ENCODE data around the gene ATG101.

Gene ATG101

DNA sequence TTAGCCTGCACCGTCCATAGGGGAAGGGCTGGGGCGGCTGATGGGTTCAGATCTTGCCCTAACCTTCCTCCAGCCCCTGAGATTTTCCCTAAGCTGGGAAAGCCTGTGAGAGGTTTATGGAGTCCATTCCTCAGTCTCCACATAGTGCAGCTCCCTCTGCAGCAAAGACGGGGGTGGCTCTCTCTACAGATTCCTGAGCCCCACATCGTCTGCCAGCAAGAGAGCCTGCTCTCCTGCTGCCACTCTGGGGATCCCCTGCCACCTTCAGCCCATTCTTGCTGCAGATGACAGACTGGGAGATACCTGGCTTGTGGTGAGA lies 12.8 kb downstream of the ATG101 start:
- ChIA-PET CTCF (interaction anchor here (0.9 to 42.5 kb wide), 18 partner anchors 8 to 106 kb away, joined by 3 to 1220 read pairs (median 4); partner anchors contain the start of gene ATG101), POLR2A (interaction anchor here (1.2 kb wide), 1 partner anchor 57 kb away, joined by 3 read pairs; no protein-coding TSS in a partner anchor)
- no peak for DNase-seq (ENCODE audit: extremely low spot score)
- TF ChIP-seq, protein P1, sequence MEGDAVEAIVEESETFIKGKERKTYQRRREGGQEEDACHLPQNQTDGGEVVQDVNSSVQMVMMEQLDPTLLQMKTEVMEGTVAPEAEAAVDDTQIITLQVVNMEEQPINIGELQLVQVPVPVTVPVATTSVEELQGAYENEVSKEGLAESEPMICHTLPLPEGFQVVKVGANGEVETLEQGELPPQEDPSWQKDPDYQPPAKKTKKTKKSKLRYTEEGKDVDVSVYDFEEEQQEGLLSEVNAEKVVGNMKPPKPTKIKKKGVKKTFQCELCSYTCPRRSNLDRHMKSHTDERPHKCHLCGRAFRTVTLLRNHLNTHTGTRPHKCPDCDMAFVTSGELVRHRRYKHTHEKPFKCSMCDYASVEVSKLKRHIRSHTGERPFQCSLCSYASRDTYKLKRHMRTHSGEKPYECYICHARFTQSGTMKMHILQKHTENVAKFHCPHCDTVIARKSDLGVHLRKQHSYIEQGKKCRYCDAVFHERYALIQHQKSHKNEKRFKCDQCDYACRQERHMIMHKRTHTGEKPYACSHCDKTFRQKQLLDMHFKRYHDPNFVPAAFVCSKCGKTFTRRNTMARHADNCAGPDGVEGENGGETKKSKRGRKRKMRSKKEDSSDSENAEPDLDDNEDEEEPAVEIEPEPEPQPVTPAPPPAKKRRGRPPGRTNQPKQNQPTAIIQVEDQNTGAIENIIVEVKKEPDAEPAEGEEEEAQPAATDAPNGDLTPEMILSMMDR (IDR thresholded peaks at IDR 0.05; ENCODE audit: control extremely low read depth, extremely low read depth, low read depth, missing control alignments): no peak

DNA sequence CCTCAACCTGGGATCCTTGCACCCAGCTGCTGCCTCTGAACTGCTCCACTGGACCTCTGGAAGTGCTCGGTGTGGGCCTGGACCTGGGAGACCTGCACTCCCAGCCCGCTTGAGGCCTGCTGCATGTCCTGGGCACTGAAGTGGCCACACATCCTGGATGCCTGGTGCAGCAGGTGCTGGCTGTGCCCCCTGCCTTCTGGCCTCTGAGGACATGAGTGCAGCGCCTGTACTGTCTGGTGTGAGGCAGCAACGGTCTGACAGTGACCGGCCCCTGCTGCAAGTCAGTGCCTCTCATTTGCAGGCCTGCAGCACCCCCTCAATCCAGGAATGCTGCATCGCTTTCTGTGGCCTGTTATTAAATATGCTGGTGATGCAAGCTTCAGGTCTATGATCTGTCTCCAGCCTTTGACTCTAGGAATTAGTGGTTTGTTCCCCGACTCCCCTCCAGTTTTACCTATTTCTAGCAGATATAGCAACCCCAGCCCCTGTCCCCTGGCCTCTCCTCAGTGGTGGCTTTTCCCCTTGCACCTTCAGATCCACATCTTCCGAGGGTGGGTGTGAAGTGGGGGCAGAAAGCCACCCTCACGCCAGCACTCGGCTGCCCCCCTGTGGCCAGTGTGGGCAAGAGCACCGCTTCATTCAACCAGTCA lies 13.3 kb downstream of the ATG101 start:
- TF ChIP-seq, protein P1 (IDR thresholded peaks at IDR 0.05; ENCODE audit: control extremely low read depth, extremely low read depth, low read depth, missing control alignments): peak; percentile 94
- peak; percentile 87 for DNase-seq (ENCODE audit: extremely low spot score)
- ChIA-PET CTCF (interaction anchor here (0.9 to 42.5 kb wide), 17 partner anchors 8 to 107 kb away, joined by 3 to 1220 read pairs (median 4); partner anchors contain the start of gene ATG101), POLR2A (interaction anchor here (1.2 kb wide), 1 partner anchor 58 kb away, joined by 3 read pairs; no protein-coding TSS in a partner anchor)

DNA sequence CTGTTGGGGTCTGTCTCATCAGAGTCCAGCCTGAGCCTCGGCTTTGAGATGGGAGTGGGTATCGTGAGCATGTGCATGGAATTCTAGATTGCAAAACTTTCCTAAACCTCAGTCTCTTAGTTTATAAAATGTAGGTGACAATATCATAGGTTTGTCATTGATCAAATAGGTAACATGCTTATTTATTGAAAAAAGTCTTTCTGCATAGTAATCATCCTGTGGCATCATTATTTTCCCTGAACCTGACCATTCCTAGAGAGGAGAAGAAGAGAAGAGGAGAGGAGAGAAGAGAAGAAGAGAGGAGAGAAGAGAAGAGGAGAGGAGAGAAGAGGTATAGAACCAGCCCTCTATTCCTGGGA lies 13.8 kb downstream of the ATG101 start:
- ChIA-PET POLR2A (no interaction called here), CTCF (interaction anchor here (1.0 to 42.5 kb wide), 13 partner anchors 7 to 92 kb away, joined by 3 to 1220 read pairs (median 8); partner anchors contain the start of gene ATG101)
- DNase-seq (ENCODE audit: extremely low spot score): no peak
- TF ChIP-seq, protein P1 (IDR thresholded peaks at IDR 0.05; ENCODE audit: control extremely low read depth, extremely low read depth, low read depth, missing control alignments): peak; percentile 7

DNA sequence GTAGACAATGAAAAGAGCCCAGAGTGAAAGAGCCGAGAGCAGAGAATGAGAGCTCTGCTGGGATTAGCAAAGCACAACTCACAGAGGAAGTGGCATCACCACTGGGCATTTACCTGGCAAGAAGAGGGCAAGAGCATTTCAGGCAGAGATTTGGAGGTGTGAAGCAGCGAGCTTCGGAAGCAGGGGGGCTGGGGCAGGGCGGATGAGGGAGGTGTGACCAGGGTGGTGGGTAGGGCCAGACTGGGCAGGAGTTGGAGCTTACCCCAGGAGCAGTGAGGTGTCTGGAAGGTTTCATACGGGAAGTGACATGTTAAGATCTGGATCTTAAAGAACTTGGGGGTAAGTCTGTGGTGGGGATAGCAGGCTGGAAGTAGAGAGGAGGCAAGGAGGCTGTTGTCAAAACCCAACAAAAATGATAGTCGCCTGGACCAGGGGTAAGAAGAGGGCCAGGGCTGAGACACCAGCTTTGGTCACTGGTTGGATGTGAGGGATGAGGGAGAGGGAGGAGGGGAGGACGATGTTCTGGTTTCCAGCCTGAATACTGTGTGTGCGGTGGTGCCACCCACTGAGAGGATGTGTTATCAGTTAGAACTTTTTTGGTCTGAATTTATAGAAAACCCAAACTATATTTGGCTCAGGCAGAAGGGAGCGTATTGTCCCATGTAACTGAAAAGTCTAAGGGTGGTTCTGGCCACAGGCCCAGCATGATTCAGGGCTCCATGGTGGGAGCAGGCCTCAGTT lies 14.9 kb downstream of the ATG101 start:
- DNase-seq (ENCODE audit: extremely low spot score): no peak
- ChIA-PET CTCF (interaction anchor here (0.9 to 42.5 kb wide), 9 partner anchors 9 to 91 kb away, joined by 3 to 1220 read pairs (median 14); partner anchors contain the start of gene ATG101), POLR2A (no interaction called here)
- TF ChIP-seq, protein P1 (IDR thresholded peaks at IDR 0.05; ENCODE audit: control extremely low read depth, extremely low read depth, low read depth, missing control alignments): no peak

DNA sequence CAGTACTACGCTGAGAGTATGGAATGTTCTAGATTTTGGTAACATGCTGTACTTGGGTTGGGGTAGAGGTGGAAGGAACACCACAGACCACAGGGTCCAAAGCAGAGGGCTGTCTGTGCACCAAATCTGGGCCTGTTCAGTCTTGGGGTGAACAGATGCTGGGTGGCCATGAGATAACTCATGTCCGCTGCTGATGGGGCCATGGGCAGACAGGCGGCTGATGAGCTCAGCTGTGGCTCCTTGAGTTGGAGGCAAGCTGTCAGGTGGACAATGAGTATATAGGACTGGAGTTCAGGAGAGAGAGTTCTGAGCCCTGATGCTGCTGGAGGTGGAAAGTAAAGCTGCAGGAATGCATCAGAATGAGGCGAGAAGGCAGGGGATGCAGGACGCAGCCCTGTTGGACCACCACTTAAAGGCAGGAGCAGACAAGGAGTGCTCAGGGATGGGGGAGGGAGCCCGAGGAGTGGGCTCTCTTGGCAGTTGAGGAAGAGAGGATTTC lies 16.0 kb downstream of the ATG101 start:
- TF ChIP-seq, protein P1 (IDR thresholded peaks at IDR 0.05; ENCODE audit: control extremely low read depth, extremely low read depth, low read depth, missing control alignments): no peak
- DNase-seq (ENCODE audit: extremely low spot score): no peak
- CTCF ChIA-PET: interaction anchor here (0.7 to 42.5 kb wide), 8 partner anchors 8 to 92 kb away, joined by 3 to 1220 read pairs (median 14); partner anchors contain the start of gene ATG101
- POLR2A ChIA-PET: no interaction called here

GRCh38 chr12:52086366-52086765 lies 16.6 kb downstream of the ATG101 start:
- no peak for DNase-seq (ENCODE audit: extremely low spot score)
- ChIA-PET CTCF (interaction anchor here (0.7 to 42.5 kb wide), 6 partner anchors 15 to 93 kb away, joined by 3 to 1220 read pairs (median 15); partner anchors contain the start of gene ATG101), POLR2A (no interaction called here)
- TF ChIP-seq, protein P1 (IDR thresholded peaks at IDR 0.05; ENCODE audit: control extremely low read depth, extremely low read depth, low read depth, missing control alignments): no peak

All from GM10248 (cell line).